WTC11 (cell line): Measurements from ENCODE around the gene PPARD. TPM values are rescaled to one million over a fixed set of nuclear protein-coding genes. Genes with fewer than 3 reads are reported as not detected.

ENCODE experiments used
- ATAC-seq: fragments of 200-7000 bp; cut with Tn5 transposase; 2 replicates; pipeline ENCODE4 v1.10.0; 2021; ENCODE audit warnings: mild to moderate bottlenecking, moderate library complexity
- CTCF ChIA-PET: fragments of 300-600 bp; sonication (Branson Sonifier 250); formaldehyde crosslinking; loops from one replicate; lab custom pipeline; 2021; ENCODE audit warnings: antibody characterized with exemption; lab: Charles Lee
- POLR2A ChIA-PET: fragments of 350-600 bp; sonication (Branson Sonifier 250); formaldehyde crosslinking; loops from one replicate; lab custom pipeline; 2021; ENCODE audit warnings: antibody characterized with exemption; lab: Charles Lee
- DNase-seq: peaks from one replicate; pipeline ENCODE4 v3.0.0; 2021; ENCODE audit warnings: low spot score
- H3K27ac Mint-ChIP-seq: 2 replicates; pipeline ENCODE4 v1.8.0; 2021; ENCODE audit warnings: mixed read lengths
- H3K27me3 Mint-ChIP-seq: 2 replicates; pipeline ENCODE4 v1.8.0; 2021; ENCODE audit warnings: low read depth, mild to moderate bottlenecking, moderate library complexity, mixed read lengths
- H3K36me3 Mint-ChIP-seq: 2 replicates; pipeline ENCODE4 v1.8.0; 2021; ENCODE audit warnings: mixed read lengths
- H3K4me1 Mint-ChIP-seq: 2 replicates; pipeline ENCODE4 v1.8.0; 2022; ENCODE audit warnings: mixed read lengths
- H3K4me3 Mint-ChIP-seq: 2 replicates; pipeline ENCODE4 v1.8.0; 2021; ENCODE audit warnings: mild to moderate bottlenecking, moderate library complexity, mixed read lengths
- H3K9me3 Mint-ChIP-seq: 2 replicates; pipeline ENCODE4 v1.8.0; 2021; ENCODE audit warnings: mixed read lengths
- ATF2 ChIP-seq: sonication (generic); formaldehyde crosslinking; IDR thresholded peaks from 2 replicates; pipeline ENCODE4 v1.8.1; 2022; ENCODE audit warnings: low read depth, missing genetic modification reagents, borderline replicate concordance
- ATF6 ChIP-seq: sonication (generic); formaldehyde crosslinking; IDR thresholded peaks from 2 replicates; pipeline ENCODE4 v1.8.1; 2023; ENCODE audit warnings: mild to moderate bottlenecking, missing genetic modification reagents
- E2F5 ChIP-seq: sonication (generic); formaldehyde crosslinking; IDR thresholded peaks from 2 replicates; pipeline ENCODE4 v1.8.1; 2022; ENCODE audit warnings: mild to moderate bottlenecking, moderate library complexity, missing genetic modification reagents
- ESRRA ChIP-seq: sonication (generic); formaldehyde crosslinking; IDR thresholded peaks from 2 replicates; pipeline ENCODE4 v1.8.1; 2022; ENCODE audit warnings: mild to moderate bottlenecking, missing genetic modification reagents, borderline replicate concordance
- SMAD3 ChIP-seq: sonication (generic); formaldehyde crosslinking; IDR thresholded peaks from 2 replicates; pipeline ENCODE4 v1.8.0; 2022; ENCODE audit warnings: missing genetic modification reagents, mild to moderate bottlenecking, borderline replicate concordance
- USF1 ChIP-seq: sonication (generic); formaldehyde crosslinking; IDR thresholded peaks from 2 replicates; pipeline ENCODE4 v1.8.0; 2022; ENCODE audit warnings: mild to moderate bottlenecking, missing genetic modification reagents
- ZNF281 ChIP-seq: sonication (generic); formaldehyde crosslinking; IDR thresholded peaks from 2 replicates; pipeline ENCODE4 v1.8.0; 2023; ENCODE audit warnings: mild to moderate bottlenecking, missing genetic modification reagents
- ZNF317 ChIP-seq: sonication (generic); formaldehyde crosslinking; IDR thresholded peaks from 2 replicates; pipeline ENCODE4 v1.8.1; 2023; ENCODE audit warnings: low read depth, mild to moderate bottlenecking, moderate library complexity, missing genetic modification reagents, borderline replicate concordance
- ZNF416 ChIP-seq: fragments of 250-450 bp; sonication (Bioruptor Pico); IDR thresholded peaks from 2 replicates; pipeline ENCODE4 v1.9.0; 2021; ENCODE audit warnings: mild to moderate bottlenecking, inconsistent platforms
- ZNF532 ChIP-seq: fragments of 250-450 bp; sonication (Bioruptor Pico); IDR thresholded peaks from 2 replicates; pipeline ENCODE4 v1.9.0; 2021; ENCODE audit warnings: mild to moderate bottlenecking, borderline replicate concordance
- ZNF671 ChIP-seq: fragments of 250-450 bp; sonication (Bioruptor Pico); IDR thresholded peaks from 2 replicates; pipeline ENCODE4 v1.8.0; 2021; ENCODE audit warnings: mild to moderate bottlenecking
- total RNA-seq: library from RNA; stranded (reverse); gene quantifications from 3 replicates; pipeline ENCODE4 v1.2.3, GENCODE V29; 2021

PPARD gene
- total RNA-seq, 1 experiment from 2014 or later, result 14.7 TPM

GRCh38 chr6:35392111-35392702 lies 49.8 kb downstream of the PPARD start (continued):
- TF ChIP-seq E2F5 (CRISPR knock-in tag), result no peak
- TF ChIP-seq ESRRA (CRISPR knock-in tag), result no peak
- TF ChIP-seq ZNF317 (CRISPR knock-in tag), result no peak
- no peak for TF ChIP-seq ZNF416

- no peak for TF ChIP-seq SMAD3
- no peak for TF ChIP-seq USF1 (CRISPR knock-in tag)
- TF ChIP-seq ZNF281 (CRISPR knock-in tag), result no peak
- no peak for TF ChIP-seq ATF2 (CRISPR knock-in tag)
- ATAC-seq, result no peak
- peaks cover 7% of the 10 kb centered on the region for H3K36me3 Mint-ChIP-seq
- ChIA-PET POLR2A (no interaction called here), CTCF (interaction anchor here (1.1 kb wide), 1 partner anchor 51 kb away, joined by 4 read pairs; the partner anchor contains the start of gene PPARD)
- no peak overlapping the region for H3K4me3 Mint-ChIP-seq
- peaks cover 21% of the 10 kb centered on the region for H3K4me1 Mint-ChIP-seq
- no peak overlapping the region for H3K27ac Mint-ChIP-seq
- H3K27me3 Mint-ChIP-seq, result no peaks in the 10 kb centered on the region
- H3K9me3 Mint-ChIP-seq, result peaks cover 8% of the 10 kb centered on the region
- DNase-seq, result no peak
Observed at GRCh38 chr6:35392773-35393672, 50.7 kb downstream of the PPARD start.

GRCh38 chr6:35396991-35397390 lies 54.6 kb downstream of the PPARD start:
- peaks cover 26% of the 10 kb centered on the region for H3K4me1 Mint-ChIP-seq
- peaks cover 10% of the 10 kb centered on the region for H3K9me3 Mint-ChIP-seq
- H3K27ac Mint-ChIP-seq, result peak overlapping the region; percentile 64
- ATAC-seq (no peak), DNase-seq (no peak)
- ChIA-PET CTCF (interaction anchor here (1.0 kb wide), 1 partner anchor 9 kb away, joined by 3 read pairs; no protein-coding TSS in a partner anchor), POLR2A (no interaction called here)
- H3K36me3 Mint-ChIP-seq, result peaks cover 7% of the 10 kb centered on the region
- no peaks in the 10 kb centered on the region for H3K27me3 Mint-ChIP-seq
- TF ChIP-seq ZNF532 (CRISPR knock-in tag), result no peak
- TF ChIP-seq ZNF671 (CRISPR knock-in tag), result no peak
- TF ChIP-seq ATF6 (CRISPR knock-in tag), result no peak
- no peak overlapping the region for H3K4me3 Mint-ChIP-seq
